Smooth muscle cell (in vitro differentiated cells): ENCODE measurements around the gene CGB3. TPM values are rescaled to one million over a fixed set of nuclear protein-coding genes. Genes with fewer than 3 reads are reported as not detected.
"Not testable (repeated sequence)": the region's sequence is repeated elsewhere in the genome, so short reads cannot be mapped to it uniquely, and the experiment has no call there.

Experiments used
- DNase-seq: peaks from one replicate; lab custom pipeline; 2025; ENCODE audit not compliant: unreplicated experiment; lab: John Stamatoyannopoulos, UW
- H2AFZ ChIP-seq: fragments of 200-600 bp; sonication (generic); 2 replicates; pipeline ENCODE4 v1.6.0; 2016; ENCODE audit warnings: antibody characterized with exemption, low read depth, mild to moderate bottlenecking
- H3F3A ChIP-seq: fragments of 200-600 bp; sonication (generic); 2 replicates; pipeline ENCODE4 v1.6.0; 2017; ENCODE audit warnings: antibody characterized with exemption, low read depth
- H3K27ac ChIP-seq: fragments of 200-600 bp; sonication (generic); 2 replicates; pipeline ENCODE4 v1.5.1; 2016; ENCODE audit warnings: low read depth, mild to moderate bottlenecking
- H3K27me3 ChIP-seq: fragments of 200-600 bp; sonication (generic); 2 replicates; pipeline ENCODE4 v1.6.1; 2016; ENCODE audit warnings: low read depth, mild to moderate bottlenecking
- H3K36me3 ChIP-seq: fragments of 200-600 bp; sonication (generic); 2 replicates; pipeline ENCODE4 v1.5.1; 2016; ENCODE audit warnings: low read depth
- H3K4me1 ChIP-seq: fragments of 200-600 bp; sonication (generic); 2 replicates; pipeline ENCODE4 v1.5.1; 2016; ENCODE audit warnings: low read depth
- H3K4me2 ChIP-seq: fragments of 200-600 bp; sonication (generic); 2 replicates; pipeline ENCODE4 v1.6.0; 2016; ENCODE audit warnings: mild to moderate bottlenecking
- H3K4me3 ChIP-seq: fragments of 200-600 bp; sonication (generic); 2 replicates; pipeline ENCODE4 v1.5.1; 2016; ENCODE audit warnings: mild to moderate bottlenecking
- H3K79me2 ChIP-seq: fragments of 200-600 bp; sonication (generic); 2 replicates; pipeline ENCODE4 v1.6.0; 2016; ENCODE audit warnings: low read depth, mild to moderate bottlenecking
- H3K9ac ChIP-seq: fragments of 200-600 bp; sonication (generic); 2 replicates; pipeline ENCODE4 v1.6.0; 2016; ENCODE audit warnings: low read depth
- H3K9me3 ChIP-seq: fragments of 200-600 bp; sonication (generic); replicated peaks from 2 replicates; pipeline ENCODE4 v1.5.1; 2016; ENCODE audit warnings: low read depth
- H4K20me1 ChIP-seq: fragments of 200-600 bp; sonication (generic); 2 replicates; pipeline ENCODE4 v1.6.0; 2016; ENCODE audit warnings: low read depth
- WGBS: methylation state at CpG from one replicate; pipeline ENCODE4 v1.1.7; 2016; ENCODE audit warnings: low lambda C conversion rate; 5-methylcytosine and 5-hydroxymethylcytosine counted together
- polyA plus RNA-seq: library from polyadenylated mRNA; unstranded; fragments of >200 nt; fragmentation: Nextera tagmentation; extraction: Ambion mirVana; gene quantifications from 2 replicates; pipeline ENCODE4 v1.2.1, GENCODE V29; 2016
- total RNA-seq: library from RNA; depleted of rRNA; stranded (reverse); fragments of >200 nt; gene quantifications from 2 replicates; pipeline ENCODE4 v1.2.3, GENCODE V29; 2014
- TF ChIP-seq, protein P1 (sequence below): fragments of 200-600 bp; sonication (generic); IDR thresholded peaks from 2 replicates; pipeline ENCODE4 v1.5.1; 2017; ENCODE audit warnings: borderline replicate concordance, mild to moderate bottlenecking, antibody characterized with exemption; ENCODE audit not compliant: insufficient read depth, poor library complexity, severe bottlenecking

CGB3 gene
- not detected in 2 replicates for total RNA-seq
- polyA plus RNA-seq, result 0.45 and 1.8 TPM in 2 replicates

DNA sequence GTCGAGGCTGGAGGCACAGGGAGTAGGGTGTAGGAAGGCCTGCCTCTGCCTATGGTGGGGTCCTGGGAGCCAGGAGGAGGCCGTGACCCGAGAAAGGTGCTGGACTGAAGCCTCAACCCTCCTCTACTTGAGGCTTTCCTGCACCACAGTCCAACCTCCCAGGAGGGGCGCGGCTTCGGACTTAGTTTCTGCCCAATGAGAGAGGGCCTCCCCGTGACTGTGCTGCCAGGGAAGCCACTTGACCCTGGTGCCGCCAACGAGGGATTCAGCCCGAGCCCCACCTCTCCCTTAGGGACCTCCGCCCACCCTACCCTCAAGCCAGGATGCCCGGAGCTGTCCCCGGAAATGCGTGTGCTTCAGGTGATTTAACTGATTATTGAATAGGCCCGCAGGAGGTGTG lies at the start of gene CGB3:
Gene CGB3 (minus strand): TSS at position 101 of the 400 bp plus-strand sequence. CDS start 362 bp downstream, outside the sequence.
- not testable (repeated sequence) for H4K20me1 ChIP-seq, H3K4me1 ChIP-seq, H3K9ac ChIP-seq, H3K79me2 ChIP-seq, H3K9me3 ChIP-seq, H3K27ac ChIP-seq, H3K4me2 ChIP-seq, H3F3A ChIP-seq, H3K4me3 ChIP-seq, DNase-seq, H2AFZ ChIP-seq, H3K27me3 ChIP-seq, H3K36me3 ChIP-seq
- 79% methylated on average over 15 of the region's 15 CpGs for WGBS

DNA sequence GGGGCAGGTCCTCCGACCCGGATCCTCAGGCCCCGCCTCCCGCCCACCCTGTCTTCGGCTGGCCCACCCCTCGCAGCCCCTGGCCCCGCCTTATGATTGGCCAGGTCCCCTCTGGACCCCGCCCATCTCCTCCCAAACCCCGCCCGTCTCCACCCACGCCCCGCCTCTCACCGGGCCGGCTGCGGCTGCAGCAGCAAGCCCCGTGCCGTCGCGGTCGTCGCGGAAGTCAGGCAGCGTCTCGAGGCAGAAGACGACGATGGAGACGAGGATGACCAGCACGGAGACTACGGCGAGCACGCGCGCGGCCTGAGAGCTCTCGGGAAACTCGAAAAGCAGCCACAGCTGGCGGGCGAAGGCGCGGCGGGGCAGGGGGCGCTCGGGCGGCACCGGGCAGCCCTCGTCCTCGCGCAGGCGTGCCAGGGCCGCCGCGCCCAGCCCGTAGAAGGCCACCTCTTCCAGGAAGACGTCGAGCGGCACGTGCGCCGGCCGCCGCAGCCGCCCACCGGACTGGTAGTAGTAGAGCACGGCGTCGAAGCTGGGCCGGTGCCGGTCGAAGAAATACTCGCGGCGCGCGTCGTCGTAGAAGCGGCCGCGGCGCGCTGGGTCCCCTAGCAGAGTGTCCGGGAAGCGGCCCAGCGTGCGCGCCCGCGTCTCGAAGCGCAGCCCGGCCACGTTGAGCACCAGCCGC lies 47.9 kb upstream of the CGB3 start:
- 14% methylated on average over 77 of the region's 93 CpGs for WGBS
- no peaks in the 10 kb centered on the region for H3K36me3 ChIP-seq
- H3F3A ChIP-seq, result no peaks in the 10 kb centered on the region
- H3K79me2 ChIP-seq, result no peaks in the 10 kb centered on the region
- H3K27me3 ChIP-seq, result peaks cover 29% of the 10 kb centered on the region
- no peaks in the 10 kb centered on the region for H3K4me1 ChIP-seq
- no peak overlapping the region for H3K4me3 ChIP-seq
- TF ChIP-seq, protein P1, sequence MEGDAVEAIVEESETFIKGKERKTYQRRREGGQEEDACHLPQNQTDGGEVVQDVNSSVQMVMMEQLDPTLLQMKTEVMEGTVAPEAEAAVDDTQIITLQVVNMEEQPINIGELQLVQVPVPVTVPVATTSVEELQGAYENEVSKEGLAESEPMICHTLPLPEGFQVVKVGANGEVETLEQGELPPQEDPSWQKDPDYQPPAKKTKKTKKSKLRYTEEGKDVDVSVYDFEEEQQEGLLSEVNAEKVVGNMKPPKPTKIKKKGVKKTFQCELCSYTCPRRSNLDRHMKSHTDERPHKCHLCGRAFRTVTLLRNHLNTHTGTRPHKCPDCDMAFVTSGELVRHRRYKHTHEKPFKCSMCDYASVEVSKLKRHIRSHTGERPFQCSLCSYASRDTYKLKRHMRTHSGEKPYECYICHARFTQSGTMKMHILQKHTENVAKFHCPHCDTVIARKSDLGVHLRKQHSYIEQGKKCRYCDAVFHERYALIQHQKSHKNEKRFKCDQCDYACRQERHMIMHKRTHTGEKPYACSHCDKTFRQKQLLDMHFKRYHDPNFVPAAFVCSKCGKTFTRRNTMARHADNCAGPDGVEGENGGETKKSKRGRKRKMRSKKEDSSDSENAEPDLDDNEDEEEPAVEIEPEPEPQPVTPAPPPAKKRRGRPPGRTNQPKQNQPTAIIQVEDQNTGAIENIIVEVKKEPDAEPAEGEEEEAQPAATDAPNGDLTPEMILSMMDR, result no peak
- no peaks in the 10 kb centered on the region for H4K20me1 ChIP-seq
- H2AFZ ChIP-seq, result no peak overlapping the region
- no peaks in the 10 kb centered on the region for H3K9me3 ChIP-seq
- H3K4me2 ChIP-seq, result peak overlapping the region; percentile 74
- H3K9ac ChIP-seq, result no peak overlapping the region
- no peak overlapping the region for H3K27ac ChIP-seq
- no peak for DNase-seq

- no peak overlapping the region for H3K9ac ChIP-seq
- no peaks in the 10 kb centered on the region for H3F3A ChIP-seq
- H3K27me3 ChIP-seq, result peaks cover 29% of the 10 kb centered on the region
- H2AFZ ChIP-seq, result no peak overlapping the region
- no peak overlapping the region for H3K4me3 ChIP-seq
- H4K20me1 ChIP-seq, result no peaks in the 10 kb centered on the region
- no peaks in the 10 kb centered on the region for H3K79me2 ChIP-seq
- TF ChIP-seq, protein P1, result no peak
- H3K4me2 ChIP-seq, result no peak overlapping the region
- DNase-seq, result no peak
- H3K4me1 ChIP-seq, result peaks cover 4% of the 10 kb centered on the region
- H3K9me3 ChIP-seq, result no peaks in the 10 kb centered on the region
- H3K27ac ChIP-seq, result no peak overlapping the region
- WGBS, result 96% methylated on average over 21 of the region's 21 CpGs
- no peaks in the 10 kb centered on the region for H3K36me3 ChIP-seq
These were observed 46.3 kb upstream of the CGB3 start for GRCh38 chr19:49070416-49070815.

DNA sequence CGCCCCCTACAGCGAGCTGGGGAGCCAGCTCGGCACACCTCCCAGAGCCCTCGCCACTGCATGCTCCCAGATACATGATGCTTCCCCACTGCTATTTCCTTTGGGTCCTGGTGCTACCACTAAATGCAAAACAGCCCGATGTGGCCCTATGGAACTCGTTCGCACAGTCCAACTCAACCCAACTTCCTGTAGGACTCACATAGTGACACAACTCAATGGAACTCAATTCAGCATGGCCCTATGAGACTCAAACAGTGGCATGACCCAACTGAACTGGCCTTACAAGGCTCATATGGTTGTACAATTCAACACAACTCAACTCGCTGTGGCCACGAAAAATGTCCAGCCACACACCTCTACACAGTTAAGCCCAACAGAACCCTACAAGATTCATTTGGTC lies 44.9 kb upstream of the CGB3 start:
- Histone ChIP-seq H3K79me2 (no peaks in the 10 kb centered on the region), H3F3A (no peaks in the 10 kb centered on the region), H3K27ac (no peak overlapping the region), H3K9me3 (no peaks in the 10 kb centered on the region), H3K27me3 (peaks cover 29% of the 10 kb centered on the region), H3K9ac (no peak overlapping the region), H3K36me3 (no peaks in the 10 kb centered on the region), H3K4me2 (no peak overlapping the region), H3K4me1 (peaks cover 16% of the 10 kb centered on the region), H4K20me1 (no peaks in the 10 kb centered on the region), H2AFZ (no peak overlapping the region), H3K4me3 (no peak overlapping the region)
- 96% methylated on average over 9 of the region's 9 CpGs for WGBS
- TF ChIP-seq, protein P1, result no peak
- DNase-seq, result no peak
